ENCODE measurements around the gene SLC35F1.

GRCh38 chr6:117971637-117972036 is 64.6 kb downstream of the SLC35F1 start:
- TF ChIP-seq EZH2 (IDR thresholded peaks at IDR 0.05; ENCODE audit: low read length) = no peak
- TF ChIP-seq CTCF (optimal IDR thresholded peaks at IDR 0.05 in 1 of 3, IDR thresholded peaks at IDR 0.05 in 1 of 3, conservative IDR thresholded peaks at IDR 0.05 in 1 of 3; ENCODE audit: extremely low read depth in 1 of 3, insufficient read depth in 2 of 3, low read length in 3 of 3) = no peak
